HFFc6 (cell line): Measurements from ENCODE around the gene SRRM4. TPM values are rescaled to one million over a fixed set of nuclear protein-coding genes. Genes with fewer than 3 reads are reported as not detected.
A peak's percentile ranks its signal among the peaks of the same experiment; 100 is the strongest.

Source experiments
- DNase-seq: peaks from one replicate; pipeline ENCODE4 v3.0.0-alpha.2; 2018
- H3K27ac Mint-ChIP-seq: 2 replicates; pipeline ENCODE4 v1.8.0; 2020; ENCODE audit warnings: mild to moderate bottlenecking, mixed read lengths
- H3K27me3 Mint-ChIP-seq: 2 replicates; pipeline ENCODE4 v1.8.0; 2021; ENCODE audit warnings: mild to moderate bottlenecking, moderate library complexity, mixed read lengths; ENCODE audit not compliant: insufficient read depth
- H3K36me3 Mint-ChIP-seq: 2 replicates; pipeline ENCODE4 v1.8.0; 2021; ENCODE audit warnings: low read depth, mixed read lengths
- H3K4me1 Mint-ChIP-seq: 2 replicates; pipeline ENCODE4 v1.8.0; 2020; ENCODE audit warnings: low read depth, mixed read lengths
- H3K4me3 Mint-ChIP-seq: 2 replicates; pipeline ENCODE4 v1.8.0; 2020; ENCODE audit warnings: mild to moderate bottlenecking, moderate library complexity, mixed read lengths
- H3K9me3 Mint-ChIP-seq: 2 replicates; pipeline ENCODE4 v1.8.0; 2020; ENCODE audit warnings: mild to moderate bottlenecking, mixed read lengths
- CTCF ChIP-seq: fragments of 200-600 bp; sonication (generic); IDR thresholded peaks from 2 replicates; pipeline ENCODE4 v1.5.0; 2021; ENCODE audit warnings: antibody characterized with exemption, mild to moderate bottlenecking
- total RNA-seq, 6 experiments: library from RNA; stranded (reverse); fragmentation: NEBNext Ultra II Directional; extraction: Animal tissue kit (Norgen Biotek cat#: 25700); gene quantifications; 2 replicates in 1 of 6; 3 replicates in 5 of 6; pipeline ENCODE4 v1.2.3, GENCODE V29; 2021

The SRRM4 gene
- total RNA-seq, 6 experiments from 2014 or later, result not detected

GRCh38 chr12:119204671-119205285, 223.4 kb downstream of the SRRM4 start:
- no peak for DNase-seq
- Mint-ChIP-seq H3K27ac (no peak overlapping the region), H3K36me3 (no peaks in the 10 kb centered on the region), H3K4me1 (no peaks in the 10 kb centered on the region), H3K27me3 (peaks cover 9% of the 10 kb centered on the region), H3K4me3 (no peak overlapping the region), H3K9me3 (no peaks in the 10 kb centered on the region)
- no peak for TF ChIP-seq CTCF

- Mint-ChIP-seq H3K4me3 (no peak overlapping the region), H3K4me1 (no peaks in the 10 kb centered on the region), H3K27me3 (peaks cover 9% of the 10 kb centered on the region), H3K9me3 (no peaks in the 10 kb centered on the region), H3K36me3 (no peaks in the 10 kb centered on the region), H3K27ac (no peak overlapping the region)
- DNase-seq, result no peak
- TF ChIP-seq CTCF, result no peak
Observed at GRCh38 chr12:119206348-119207062, 225.2 kb downstream of the SRRM4 start.

GRCh38 chr12:119207063-119207560, 225.8 kb downstream of the SRRM4 start:
- H3K27ac Mint-ChIP-seq, result no peak overlapping the region
- peaks cover 9% of the 10 kb centered on the region for H3K27me3 Mint-ChIP-seq
- no peaks in the 10 kb centered on the region for H3K9me3 Mint-ChIP-seq
- no peaks in the 10 kb centered on the region for H3K36me3 Mint-ChIP-seq
- no peak for TF ChIP-seq CTCF
- H3K4me1 Mint-ChIP-seq, result no peaks in the 10 kb centered on the region
- H3K4me3 Mint-ChIP-seq, result no peak overlapping the region
- DNase-seq, result no peak

GRCh38 chr12:119208626-119209061, 227.3 kb downstream of the SRRM4 start:
- Mint-ChIP-seq H3K4me1 (no peaks in the 10 kb centered on the region), H3K4me3 (no peak overlapping the region), H3K27me3 (peaks cover 6% of the 10 kb centered on the region), H3K9me3 (no peaks in the 10 kb centered on the region), H3K36me3 (no peaks in the 10 kb centered on the region), H3K27ac (no peak overlapping the region)
- TF ChIP-seq CTCF, result no peak
- DNase-seq, result peak; percentile 58

- no peak overlapping the region for H3K27ac Mint-ChIP-seq
- TF ChIP-seq CTCF, result no peak
- no peaks in the 10 kb centered on the region for H3K4me1 Mint-ChIP-seq
- no peaks in the 10 kb centered on the region for H3K36me3 Mint-ChIP-seq
- H3K9me3 Mint-ChIP-seq, result no peaks in the 10 kb centered on the region; the same call in 1 of the 2 replicates
- H3K27me3 Mint-ChIP-seq, result peaks cover 6% of the 10 kb centered on the region; the same call in 1 of the 2 replicates
- H3K4me3 Mint-ChIP-seq, result no peak overlapping the region
- no peak for DNase-seq
Observed at GRCh38 chr12:119211884-119212283, 230.5 kb downstream of the SRRM4 start.

Other genes with a start within 250 kb of the SRRM4 start
- gene HSPB8, start 197.4 kb downstream of the SRRM4 start, total RNA-seq, result 10 to 100 TPM; 18.9 to 40.1 (median 22.2) TPM